ENCODE measurements around the gene CCDC121.

The CCDC121 gene

DNA sequence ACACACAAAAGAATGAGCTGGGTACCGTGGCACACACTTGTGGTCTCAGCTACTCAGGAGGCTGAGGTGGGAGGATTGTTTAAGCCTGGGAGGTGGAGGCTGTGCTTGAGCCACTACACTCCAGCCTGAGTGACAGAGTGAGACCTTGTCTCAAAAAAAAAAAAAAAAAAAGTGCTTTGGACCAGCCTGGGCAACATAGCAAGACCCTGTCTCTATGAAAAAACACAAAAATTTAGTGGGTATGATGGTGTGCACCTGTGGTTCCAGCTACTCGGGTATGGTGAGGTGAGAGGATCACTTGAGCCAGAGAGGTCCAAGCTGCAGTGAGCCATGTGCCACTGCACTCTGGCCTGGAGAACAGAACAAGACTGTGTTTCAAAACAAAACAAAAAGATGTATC is 35.6 kb downstream of the CCDC121 start:
- H2AFZ ChIP-seq (ENCODE audit: low read length), result no peak overlapping the region
- H3K27ac ChIP-seq (ENCODE audit: low read depth, low read length, poor library complexity, severe bottlenecking), result no peak overlapping the region
- H3K4me1 ChIP-seq (ENCODE audit: insufficient read depth, low read length, severe bottlenecking), result no peaks in the 10 kb centered on the region
- no peaks in the 10 kb centered on the region for H3F3A ChIP-seq (ENCODE audit: insufficient read depth, low read length)
- H3K9me2 ChIP-seq (ENCODE audit: low read depth, low read length), result no peaks in the 10 kb centered on the region
- no peak overlapping the region for H3K4me3 ChIP-seq (ENCODE audit: low read depth, low read length, poor library complexity, severe bottlenecking)
- H3K36me3 ChIP-seq (ENCODE audit: insufficient read depth, low read length), result peaks cover 23% of the 10 kb centered on the region
- H3K4me2 ChIP-seq (ENCODE audit: low read length), result no peak overlapping the region
- no peak overlapping the region for H3K9ac ChIP-seq (ENCODE audit: low read length)
- H3K9me3 ChIP-seq (ENCODE audit: low read length), result peaks cover 25% of the 10 kb centered on the region
- H4K20me1 ChIP-seq (ENCODE audit: insufficient read depth, low read length), result no peaks in the 10 kb centered on the region
- no peak for TF ChIP-seq EZH2 (IDR thresholded peaks at IDR 0.05; ENCODE audit: borderline replicate concordance, low read length)
- TF ChIP-seq, protein P1, sequence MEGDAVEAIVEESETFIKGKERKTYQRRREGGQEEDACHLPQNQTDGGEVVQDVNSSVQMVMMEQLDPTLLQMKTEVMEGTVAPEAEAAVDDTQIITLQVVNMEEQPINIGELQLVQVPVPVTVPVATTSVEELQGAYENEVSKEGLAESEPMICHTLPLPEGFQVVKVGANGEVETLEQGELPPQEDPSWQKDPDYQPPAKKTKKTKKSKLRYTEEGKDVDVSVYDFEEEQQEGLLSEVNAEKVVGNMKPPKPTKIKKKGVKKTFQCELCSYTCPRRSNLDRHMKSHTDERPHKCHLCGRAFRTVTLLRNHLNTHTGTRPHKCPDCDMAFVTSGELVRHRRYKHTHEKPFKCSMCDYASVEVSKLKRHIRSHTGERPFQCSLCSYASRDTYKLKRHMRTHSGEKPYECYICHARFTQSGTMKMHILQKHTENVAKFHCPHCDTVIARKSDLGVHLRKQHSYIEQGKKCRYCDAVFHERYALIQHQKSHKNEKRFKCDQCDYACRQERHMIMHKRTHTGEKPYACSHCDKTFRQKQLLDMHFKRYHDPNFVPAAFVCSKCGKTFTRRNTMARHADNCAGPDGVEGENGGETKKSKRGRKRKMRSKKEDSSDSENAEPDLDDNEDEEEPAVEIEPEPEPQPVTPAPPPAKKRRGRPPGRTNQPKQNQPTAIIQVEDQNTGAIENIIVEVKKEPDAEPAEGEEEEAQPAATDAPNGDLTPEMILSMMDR (IDR thresholded peaks at IDR 0.05; ENCODE audit: low read length), result no peak
- H3K79me2 ChIP-seq (ENCODE audit: insufficient read depth, low read length), result peaks cover 70% of the 10 kb centered on the region
- H3K27me3 ChIP-seq (ENCODE audit: insufficient read depth, low read length), result no peaks in the 10 kb centered on the region

DNA sequence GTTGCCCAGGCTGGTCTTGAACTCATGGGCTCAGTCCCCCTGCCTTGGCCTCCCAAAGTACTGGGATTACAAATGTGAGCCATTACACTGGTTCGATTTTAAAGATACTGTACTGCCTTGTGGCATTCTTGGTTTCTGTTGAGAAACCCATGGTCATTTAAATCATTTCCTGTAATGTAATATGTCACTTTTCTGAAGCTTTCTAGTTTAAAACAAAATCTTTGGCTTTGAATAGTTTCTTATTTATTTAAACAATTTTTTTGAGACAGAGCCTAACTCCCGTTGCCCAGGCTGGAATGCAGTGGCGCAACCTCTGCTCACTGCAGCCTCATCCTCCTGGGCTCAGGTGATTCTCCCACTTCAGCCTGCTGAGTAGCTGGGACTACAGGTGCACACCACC is 37.1 kb downstream of the CCDC121 start:
- Histone ChIP-seq H3K9me3 (ENCODE audit: low read length) (peaks cover 25% of the 10 kb centered on the region), H3K36me3 (ENCODE audit: insufficient read depth, low read length) (peaks cover 17% of the 10 kb centered on the region), H3K4me1 (ENCODE audit: insufficient read depth, low read length, severe bottlenecking) (no peaks in the 10 kb centered on the region), H3K4me3 (ENCODE audit: low read depth, low read length, poor library complexity, severe bottlenecking) (no peak overlapping the region), H3K9ac (ENCODE audit: low read length) (no peak overlapping the region), H3K79me2 (ENCODE audit: insufficient read depth, low read length) (peaks cover 74% of the 10 kb centered on the region), H3K27ac (ENCODE audit: low read depth, low read length, poor library complexity, severe bottlenecking) (no peak overlapping the region), H3F3A (ENCODE audit: insufficient read depth, low read length) (no peaks in the 10 kb centered on the region), H2AFZ (ENCODE audit: low read length) (no peak overlapping the region), H4K20me1 (ENCODE audit: insufficient read depth, low read length) (no peaks in the 10 kb centered on the region), H3K9me2 (ENCODE audit: low read depth, low read length) (no peaks in the 10 kb centered on the region), H3K27me3 (ENCODE audit: insufficient read depth, low read length) (no peaks in the 10 kb centered on the region), H3K4me2 (ENCODE audit: low read length) (no peak overlapping the region)
- TF ChIP-seq, protein P1 (IDR thresholded peaks at IDR 0.05; ENCODE audit: low read length), result no peak
- TF ChIP-seq EZH2 (IDR thresholded peaks at IDR 0.05; ENCODE audit: borderline replicate concordance, low read length), result no peak

DNA sequence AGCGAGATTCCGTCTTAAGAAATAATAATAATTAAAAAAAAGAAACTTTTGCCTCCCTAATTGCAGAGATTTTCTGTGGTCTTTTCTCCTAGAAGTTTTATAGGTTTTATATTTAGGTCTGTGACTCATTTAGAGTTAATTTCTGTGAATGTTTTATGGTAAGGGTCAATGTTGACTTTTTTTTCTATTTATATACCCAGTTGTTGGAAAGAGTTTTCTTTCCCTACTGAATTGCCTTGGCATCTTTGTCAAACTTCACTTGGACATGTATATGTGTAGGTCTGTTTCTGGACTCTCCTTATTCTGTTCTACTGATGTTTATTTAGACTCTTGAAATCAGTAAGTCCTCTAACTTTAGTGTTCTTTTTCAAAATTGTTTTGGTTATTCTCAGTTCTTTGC is 40.5 kb downstream of the CCDC121 start:
- Histone ChIP-seq H3K27me3 (ENCODE audit: insufficient read depth, low read length) (no peaks in the 10 kb centered on the region), H3F3A (ENCODE audit: insufficient read depth, low read length) (no peaks in the 10 kb centered on the region), H3K79me2 (ENCODE audit: insufficient read depth, low read length) (peaks cover 93% of the 10 kb centered on the region), H3K4me1 (ENCODE audit: insufficient read depth, low read length, severe bottlenecking) (peaks cover 20% of the 10 kb centered on the region), H3K9me3 (ENCODE audit: low read length) (peaks cover 12% of the 10 kb centered on the region; the same call in 1 of the 2 replicates), H2AFZ (ENCODE audit: low read length) (no peak overlapping the region), H4K20me1 (ENCODE audit: insufficient read depth, low read length) (no peaks in the 10 kb centered on the region), H3K9me2 (ENCODE audit: low read depth, low read length) (no peaks in the 10 kb centered on the region), H3K4me2 (ENCODE audit: low read length) (no peak overlapping the region), H3K9ac (ENCODE audit: low read length) (no peak overlapping the region), H3K27ac (ENCODE audit: low read depth, low read length, poor library complexity, severe bottlenecking) (no peak overlapping the region), H3K36me3 (ENCODE audit: insufficient read depth, low read length) (peaks cover 5% of the 10 kb centered on the region), H3K4me3 (ENCODE audit: low read depth, low read length, poor library complexity, severe bottlenecking) (no peak overlapping the region)
- TF ChIP-seq, protein P1 (IDR thresholded peaks at IDR 0.05; ENCODE audit: low read length), result no peak
- no peak for TF ChIP-seq EZH2 (IDR thresholded peaks at IDR 0.05; ENCODE audit: borderline replicate concordance, low read length)

Measured in OCI-LY1 (cell line).